Thyroid gland (tissue), 4 donors: Measurements from ENCODE around the gene EGFR.

ENCODE experiments used
- CTCF ChIP-seq, 6 experiments: fragments of 200-600 bp in 3 of 6; fragments of 450-650 bp in 3 of 6; sonication (generic) in 3 of 6; IDR thresholded peaks; one replicate each; pipeline ENCODE4 v1.5.1; 2016 to 2019; ENCODE audit warnings: antibody characterized with exemption in 6 of 6, mild to moderate bottlenecking in 2 of 6, inconsistent platforms in 1 of 6, moderate library complexity in 1 of 6
- POLR2A ChIP-seq, 2 donors: fragments of 450-650 bp; IDR thresholded peaks; one replicate each; pipeline ENCODE4 v1.6.1; 2017; ENCODE audit warnings: antibody characterized with exemption in 2 of 2, mild to moderate bottlenecking in 2 of 2, moderate library complexity in 1 of 2

GRCh38 chr7:55026086-55026790 lies 7.4 kb downstream of the EGFR start:
- TF ChIP-seq CTCF (IDR thresholded peaks at IDR 0.05) (no peak), POLR2A (IDR thresholded peaks at IDR 0.05) (no peak)
